HCT116 (cell line): ENCODE results near the gene DOCK3. TPM values are rescaled to one million over a fixed set of nuclear protein-coding genes. Genes with fewer than 3 reads are reported as not detected.

Experiments used
- ATAC-seq: fragments of 200-7000 bp; cut with Tn5 transposase; 2 replicates; pipeline ENCODE4 v1.9.1; 2020; ENCODE audit warnings: mild to moderate bottlenecking, moderate library complexity
- BruUV-seq: library from RNA; stranded (reverse); fragments of 400-500 nt; replicated peaks from 2 replicates; lab custom pipeline; 2021; lab: Mats Ljungman, UMichigan
- CTCF ChIA-PET: fragments of 300-600 bp; sonication (Branson Sonifier 250); formaldehyde crosslinking; loops from one replicate; lab custom pipeline; 2021; ENCODE audit warnings: antibody characterized with exemption; lab: Charles Lee
- POLR2A ChIA-PET: fragments of 300-600, 350-600 bp; sonication (Branson Sonifier 250); formaldehyde crosslinking; loops from one replicate; lab custom pipeline; 2021; ENCODE audit warnings: antibody characterized with exemption; lab: Charles Lee
- RAD21 ChIA-PET, 2 experiments: fragments of 300-600 bp; sonication (Branson Sonifier 250); formaldehyde crosslinking; loops; one replicate each; lab custom pipeline; 2023; ENCODE audit warnings: low total read pairs in 2 of 2; ENCODE audit not compliant: uncharacterized antibody in 2 of 2, unreplicated experiment in 2 of 2, low non-redundant PET in 1 of 2; lab: Charles Lee
- DNase-seq: peaks from one replicate; pipeline ENCODE4 v3.0.0-alpha.2; 2010; ENCODE audit warnings: low read depth, low spot score
- H2AFZ ChIP-seq: fragments of 200-600 bp; shearing (Covaris generic), sonication (generic); 2 replicates; pipeline ENCODE4 v1.6.1; 2017; ENCODE audit warnings: low read depth, mixed run types, mixed read lengths, antibody characterized with exemption, low read length; ENCODE audit not compliant: poor library complexity, severe bottlenecking
- H3K27ac ChIP-seq: 2 replicates; pipeline ENCODE4 v1.5.1; 2012; ENCODE audit warnings: low read depth, low read length
- H3K27me3 ChIP-seq: fragments of 200-600 bp; sonication (generic); 2 replicates; pipeline ENCODE4 v1.6.1; 2016; ENCODE audit warnings: mixed run types, low read length, mixed read lengths; ENCODE audit not compliant: insufficient read depth
- H3K36me3 ChIP-seq, 2 experiments: fragments of 200-500 bp in 1 of 2; fragments of 200-600 bp in 1 of 2; sonication (Bioruptor generic) in 1 of 2; sonication (generic) in 1 of 2; 2 replicates each; pipeline versions ENCODE4 v1.5.1 to v1.6.1; 2014 to 2016; ENCODE audit warnings: low read length in 2 of 2, inconsistent platforms in 1 of 2, mixed read lengths in 1 of 2, mixed run types in 1 of 2; ENCODE audit not compliant: insufficient read depth in 2 of 2, control insufficient read depth in 1 of 2
- H3K4me1 ChIP-seq, 2 experiments: fragments of 200-600 bp in 1 of 2; sonication (generic) in 1 of 2; 2 replicates each; pipeline versions ENCODE4 v1.5.1 to v1.6.1; 2012 to 2017; ENCODE audit warnings: low read length in 2 of 2, inconsistent platforms in 1 of 2, mild to moderate bottlenecking in 1 of 2, mixed read lengths in 1 of 2, mixed run types in 1 of 2, moderate library complexity in 1 of 2; ENCODE audit not compliant: insufficient read depth in 2 of 2, control insufficient read depth in 1 of 2
- H3K4me2 ChIP-seq: fragments of 200-600 bp; sonication (generic); 2 replicates; pipeline ENCODE4 v1.6.1; 2017; ENCODE audit warnings: mixed run types, low read length, mixed read lengths
- H3K4me3 ChIP-seq, 2 experiments: fragments of 200-600 bp in 1 of 2; sonication (generic) in 1 of 2; replicated peaks in 1 of 2; 2 replicates each; pipeline ENCODE4 v1.5.1; 2011 to 2016; ENCODE audit warnings: low read length in 2 of 2, control low read depth in 1 of 2, low read depth in 1 of 2, mild to moderate bottlenecking in 1 of 2, mixed read lengths in 1 of 2, mixed run types in 1 of 2
- H3K79me2 ChIP-seq: fragments of 200-600 bp; sonication (generic); 2 replicates; pipeline ENCODE4 v1.6.1; 2017; ENCODE audit warnings: mild to moderate bottlenecking, mixed run types, low read length, moderate library complexity, mixed read lengths; ENCODE audit not compliant: insufficient read depth
- H3K9ac ChIP-seq: fragments of 200-600 bp; sonication (generic); 2 replicates; pipeline ENCODE4 v1.6.1; 2016; ENCODE audit warnings: low read length, mixed read lengths
- H3K9me2 ChIP-seq: fragments of 200-600 bp; sonication (generic), shearing (Covaris generic); 2 replicates; pipeline ENCODE4 v1.6.1; 2017; ENCODE audit warnings: mixed run types, mild to moderate bottlenecking, moderate library complexity; ENCODE audit not compliant: insufficient read depth
- H3K9me3 ChIP-seq, 2 experiments: fragments of 200-500 bp in 1 of 2; fragments of 200-600 bp in 1 of 2; sonication (Bioruptor generic) in 1 of 2; sonication (generic) in 1 of 2; 2 replicates each; pipeline ENCODE4 v1.6.1; 2014 to 2017; ENCODE audit warnings: low read length in 2 of 2, mixed read lengths in 2 of 2, inconsistent platforms in 1 of 2, low read depth in 1 of 2, mild to moderate bottlenecking in 1 of 2, mixed run types in 1 of 2, moderate library complexity in 1 of 2; ENCODE audit not compliant: control insufficient read depth in 1 of 2, insufficient read depth in 1 of 2
- H4K20me1 ChIP-seq: fragments of 200-600 bp; sonication (generic), shearing (Covaris generic); 2 replicates; pipeline ENCODE4 v1.6.1; 2017; ENCODE audit warnings: mixed run types, mild to moderate bottlenecking, moderate library complexity; ENCODE audit not compliant: insufficient read depth
- CBX3 ChIP-seq: IDR thresholded peaks from 2 replicates; pipeline ENCODE4 v1.6.1; 2012; ENCODE audit warnings: low read depth
- CEBPB ChIP-seq: IDR thresholded peaks from 2 replicates; pipeline ENCODE4 v1.6.1; 2012; ENCODE audit warnings: low read depth
- EGR1 ChIP-seq: IDR thresholded peaks from 2 replicates; pipeline ENCODE4 v1.6.1; 2012; ENCODE audit warnings: low read depth
- ELF1 ChIP-seq: IDR thresholded peaks from 2 replicates; pipeline ENCODE4 v1.6.1; 2012; ENCODE audit warnings: low read depth, borderline replicate concordance
- EZH2 ChIP-seq: fragments of 200-600 bp; sonication (generic); IDR thresholded peaks from 2 replicates; pipeline ENCODE4 v1.6.1; 2017; ENCODE audit warnings: antibody characterized with exemption, mixed run types
- EZH2phosphoT487 ChIP-seq: fragments of 200-600 bp; IDR thresholded peaks from 2 replicates; pipeline ENCODE4 v1.6.1; 2018; ENCODE audit warnings: antibody characterized with exemption, borderline replicate concordance
- FOSL1 ChIP-seq: IDR thresholded peaks from 2 replicates; pipeline ENCODE4 v1.6.1; 2012; ENCODE audit warnings: low read depth
- JUND ChIP-seq: IDR thresholded peaks from 2 replicates; pipeline ENCODE4 v1.6.1; 2012
- POLR2A ChIP-seq: IDR thresholded peaks from 2 replicates; pipeline ENCODE4 v1.7.0; 2011; ENCODE audit warnings: borderline replicate concordance; ENCODE audit not compliant: insufficient read depth, insufficient read length; ENCODE audit errors: extremely low read depth
- POLR2AphosphoS5 ChIP-seq: IDR thresholded peaks from 2 replicates; pipeline ENCODE4 v1.6.1; 2011; ENCODE audit warnings: mild to moderate bottlenecking, low read depth, low read length, moderate library complexity
- RAD21 ChIP-seq: IDR thresholded peaks from 2 replicates; pipeline ENCODE4 v1.6.1; 2012; ENCODE audit warnings: low read depth, mild to moderate bottlenecking
- SIN3A ChIP-seq: IDR thresholded peaks from 2 replicates; pipeline ENCODE4 v1.6.1; 2012; ENCODE audit warnings: low read depth
- SP1 ChIP-seq: IDR thresholded peaks from 2 replicates; pipeline ENCODE4 v1.6.1; 2012; ENCODE audit warnings: low read depth
- SRF ChIP-seq: IDR thresholded peaks from 2 replicates; pipeline ENCODE4 v1.6.1; 2012; ENCODE audit warnings: low read depth
- YY1 ChIP-seq: IDR thresholded peaks from 2 replicates; pipeline ENCODE4 v1.6.1; 2011; ENCODE audit warnings: low read length, low read depth, moderate library complexity, mild to moderate bottlenecking; ENCODE audit not compliant: insufficient replicate concordance; ENCODE audit errors: extremely low read depth
- ZFX ChIP-seq: fragments of 450-650 bp; IDR thresholded peaks from 2 replicates; pipeline ENCODE4 v1.6.1; 2017
- intact Hi-C: fragments of 100-400 bp; cut with micrococcal nuclease; formaldehyde crosslinking; loops from 2 replicates; pipeline ENCODE4 v1.10.0; 2022
- total RNA-seq: library from RNA; stranded (reverse); gene quantifications from one replicate; pipeline ENCODE4 v1.2.1, GENCODE V29; 2021; ENCODE audit not compliant: unreplicated experiment
- TF ChIP-seq, protein P1 (sequence below): IDR thresholded peaks from 2 replicates; pipeline ENCODE4 v1.6.1; 2012
- TF ChIP-seq, protein P2 (sequence below): IDR thresholded peaks from 2 replicates; pipeline ENCODE4 v1.6.1; 2012
- TF ChIP-seq, protein P3 (sequence below), 3 experiments: fragments of 200-600 bp in 1 of 3; sonication (generic) in 1 of 3; IDR thresholded peaks in 2 of 3; conservative IDR thresholded peaks in 1 of 3; 2 replicates each; pipeline ENCODE4 v1.5.1; 2012 to 2017; ENCODE audit warnings: low read depth in 2 of 3, low read length in 2 of 3, antibody characterized with exemption in 1 of 3, borderline replicate concordance in 1 of 3, control low read depth in 1 of 3, mild to moderate bottlenecking in 1 of 3, mixed read lengths in 1 of 3, mixed run types in 1 of 3, moderate library complexity in 1 of 3; ENCODE audit not compliant: insufficient read depth in 1 of 3

DOCK3 gene
- total RNA-seq, 1 experiment from 2014 or later = 4.2 TPM

DNA sequence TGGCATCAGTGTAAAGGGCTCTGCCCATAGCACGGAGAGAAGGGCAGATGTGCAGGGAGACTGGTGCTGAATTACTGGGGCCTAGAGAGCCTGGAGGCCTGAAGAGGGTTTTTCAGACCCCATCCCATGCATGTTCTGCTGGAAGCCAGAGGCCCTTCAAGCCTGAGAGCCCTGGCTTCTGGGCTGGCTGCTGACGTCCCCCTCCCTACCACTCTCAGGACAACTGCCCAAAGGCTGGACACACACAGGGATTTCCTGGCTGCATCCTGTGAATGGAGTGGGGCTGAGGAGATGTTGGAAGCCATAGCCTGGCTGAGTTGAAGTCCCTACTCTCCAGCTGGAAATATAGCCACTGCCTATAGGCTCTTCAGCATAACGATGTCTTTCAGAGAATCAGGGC, 16.9 kb upstream of the DOCK3 start:
- TF ChIP-seq ZFX (no peak), POLR2A (no peak), SRF (no peak), EGR1 (no peak), SP1 (no peak), EZH2phosphoT487 (no peak), SIN3A (no peak), ELF1 (no peak), RAD21 (no peak), FOSL1 (no peak), CBX3 (no peak), POLR2AphosphoS5 (no peak), EZH2 (no peak), JUND (no peak)
- TF ChIP-seq, protein P1, sequence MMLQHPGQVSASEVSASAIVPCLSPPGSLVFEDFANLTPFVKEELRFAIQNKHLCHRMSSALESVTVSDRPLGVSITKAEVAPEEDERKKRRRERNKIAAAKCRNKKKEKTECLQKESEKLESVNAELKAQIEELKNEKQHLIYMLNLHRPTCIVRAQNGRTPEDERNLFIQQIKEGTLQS = no peak
- intact Hi-C loops = no loop called here
- H3K36me3 ChIP-seq = no peaks in the 10 kb centered on the region
- BruUV-seq = no TSS peak
- RAD21 ChIA-PET = no interaction called here
- H3K27me3 ChIP-seq = no peaks in the 10 kb centered on the region
- ATAC-seq (no peak), DNase-seq (no peak)
- H3K9me3 ChIP-seq = no peaks in the 10 kb centered on the region
- H3K27ac ChIP-seq = no peak overlapping the region
- H4K20me1 ChIP-seq = no peaks in the 10 kb centered on the region
- POLR2A ChIA-PET = no interaction called here
- H2AFZ ChIP-seq = no peak overlapping the region
- CTCF ChIA-PET = interaction anchor here (0.9 kb wide), 1 partner anchor 18 kb away, joined by 3 read pairs; no protein-coding TSS in a partner anchor
- H3K79me2 ChIP-seq = no peaks in the 10 kb centered on the region
- H3K9me2 ChIP-seq = no peaks in the 10 kb centered on the region
- H3K4me3 ChIP-seq = no peak overlapping the region
- no peak overlapping the region for H3K9ac ChIP-seq
- H3K4me1 ChIP-seq = peaks cover 5 to 25% of the 10 kb centered on the region in 2 experiments
- no peak overlapping the region for H3K4me2 ChIP-seq

DNA sequence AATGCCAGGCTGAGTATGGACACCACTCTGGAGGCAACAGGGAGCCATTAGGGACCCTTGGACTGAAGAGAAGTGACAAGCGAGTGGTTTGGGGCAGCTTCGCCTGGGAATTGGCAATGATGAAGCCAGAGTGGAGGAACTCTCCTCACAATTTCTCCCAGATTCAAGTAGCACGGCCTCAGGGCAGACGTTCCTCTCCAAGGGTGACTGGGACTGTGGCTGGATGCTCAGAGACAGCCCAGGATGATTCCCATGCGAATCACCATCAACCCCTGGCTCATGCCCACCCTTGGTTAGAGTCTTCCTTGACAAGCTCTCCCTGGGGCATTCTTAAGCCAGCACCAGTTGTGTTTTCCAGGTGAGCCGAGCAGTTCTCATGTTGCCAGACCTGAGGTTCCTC, 16.3 kb upstream of the DOCK3 start:
- CTCF ChIA-PET = no interaction called here
- RAD21 ChIA-PET = no interaction called here
- H3K4me3 ChIP-seq = no peak overlapping the region
- H3K36me3 ChIP-seq = no peaks in the 10 kb centered on the region
- intact Hi-C loops = no loop called here
- H4K20me1 ChIP-seq = no peaks in the 10 kb centered on the region
- no TSS peak for BruUV-seq
- H3K4me1 ChIP-seq = peaks cover 9 to 29% of the 10 kb centered on the region in 2 experiments
- no peak overlapping the region for H3K4me2 ChIP-seq
- no peaks in the 10 kb centered on the region for H3K79me2 ChIP-seq
- no peak overlapping the region for H3K27ac ChIP-seq
- POLR2A ChIA-PET = interaction anchor here (0.6 kb wide), 1 partner anchor 11 kb away, joined by 4 read pairs; no protein-coding TSS in a partner anchor
- no peak for DNase-seq
- H3K27me3 ChIP-seq = no peaks in the 10 kb centered on the region
- no peak for ATAC-seq
- no peaks in the 10 kb centered on the region for H3K9me2 ChIP-seq
- H2AFZ ChIP-seq = no peak overlapping the region
- no peak overlapping the region for H3K9ac ChIP-seq
- no peaks in the 10 kb centered on the region for H3K9me3 ChIP-seq
- TF ChIP-seq JUND (no peak), CBX3 (no peak), ZFX (no peak), RAD21 (no peak), CEBPB (no peak), EZH2phosphoT487 (no peak), EZH2 (no peak), POLR2AphosphoS5 (no peak), POLR2A (no peak), YY1 (no peak), SP1 (no peak)
- TF ChIP-seq, protein P2, sequence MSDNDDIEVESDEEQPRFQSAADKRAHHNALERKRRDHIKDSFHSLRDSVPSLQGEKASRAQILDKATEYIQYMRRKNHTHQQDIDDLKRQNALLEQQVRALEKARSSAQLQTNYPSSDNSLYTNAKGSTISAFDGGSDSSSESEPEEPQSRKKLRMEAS = no peak
- TF ChIP-seq, protein P3, sequence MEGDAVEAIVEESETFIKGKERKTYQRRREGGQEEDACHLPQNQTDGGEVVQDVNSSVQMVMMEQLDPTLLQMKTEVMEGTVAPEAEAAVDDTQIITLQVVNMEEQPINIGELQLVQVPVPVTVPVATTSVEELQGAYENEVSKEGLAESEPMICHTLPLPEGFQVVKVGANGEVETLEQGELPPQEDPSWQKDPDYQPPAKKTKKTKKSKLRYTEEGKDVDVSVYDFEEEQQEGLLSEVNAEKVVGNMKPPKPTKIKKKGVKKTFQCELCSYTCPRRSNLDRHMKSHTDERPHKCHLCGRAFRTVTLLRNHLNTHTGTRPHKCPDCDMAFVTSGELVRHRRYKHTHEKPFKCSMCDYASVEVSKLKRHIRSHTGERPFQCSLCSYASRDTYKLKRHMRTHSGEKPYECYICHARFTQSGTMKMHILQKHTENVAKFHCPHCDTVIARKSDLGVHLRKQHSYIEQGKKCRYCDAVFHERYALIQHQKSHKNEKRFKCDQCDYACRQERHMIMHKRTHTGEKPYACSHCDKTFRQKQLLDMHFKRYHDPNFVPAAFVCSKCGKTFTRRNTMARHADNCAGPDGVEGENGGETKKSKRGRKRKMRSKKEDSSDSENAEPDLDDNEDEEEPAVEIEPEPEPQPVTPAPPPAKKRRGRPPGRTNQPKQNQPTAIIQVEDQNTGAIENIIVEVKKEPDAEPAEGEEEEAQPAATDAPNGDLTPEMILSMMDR (IDR thresholded peaks at IDR 0.05 in 2 of 3, conservative IDR thresholded peaks at IDR 0.05 in 1 of 3; ENCODE audit: borderline replicate concordance in 1 of 3, insufficient read depth in 1 of 3, low read depth in 2 of 3, low read length in 2 of 3) = no peak
